ENCODE measurements around the gene TSSK3.
"Not testable (repeated sequence)": the region's sequence is repeated elsewhere in the genome, so short reads cannot be mapped to it uniquely, and the experiment has no call there.

The TSSK3 gene

DNA sequence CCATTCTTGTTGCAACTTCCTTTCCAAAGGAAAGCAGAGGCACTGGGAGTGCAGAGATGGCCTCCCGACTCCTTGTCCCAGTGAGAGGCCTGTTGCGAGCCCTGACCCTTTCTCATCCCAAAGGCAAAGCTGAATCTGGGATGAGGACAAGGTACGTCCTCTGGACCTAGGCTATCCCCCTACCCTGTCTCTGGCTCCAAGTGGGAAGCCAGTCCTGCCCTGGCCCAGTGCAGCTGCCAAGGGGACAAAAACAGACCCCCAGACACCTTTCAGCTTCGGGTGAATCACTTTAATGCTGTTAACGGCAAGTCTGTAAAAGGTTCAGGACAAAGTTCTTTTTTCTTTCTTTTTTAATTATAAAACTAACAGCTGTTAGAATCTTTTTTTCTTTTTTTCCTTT is 2.5 kb downstream of the TSSK3 start:
- no peak for DNase-seq (ENCODE audit: low read depth)

DNA sequence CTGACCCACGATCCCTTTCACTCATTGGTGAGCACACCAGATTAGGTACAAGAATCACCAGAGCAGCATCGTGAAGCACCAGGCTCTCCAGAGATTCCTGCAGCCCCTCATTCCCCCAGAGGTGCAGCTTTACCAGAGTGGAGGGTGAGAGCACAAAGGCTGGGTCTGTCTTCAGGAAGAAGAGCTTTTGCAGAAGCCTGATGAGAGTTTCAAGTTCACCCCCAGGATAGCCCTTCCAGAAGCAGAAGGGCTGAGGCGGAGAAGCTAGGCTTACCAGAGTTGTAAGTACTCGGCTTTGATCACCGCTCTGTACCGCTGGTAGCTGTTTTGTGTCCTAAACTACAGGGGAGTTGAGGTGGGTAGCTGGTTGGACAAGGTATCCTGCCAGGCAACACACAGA is 3.1 kb downstream of the TSSK3 start:
- DNase-seq (ENCODE audit: low read depth), result no peak

DNA sequence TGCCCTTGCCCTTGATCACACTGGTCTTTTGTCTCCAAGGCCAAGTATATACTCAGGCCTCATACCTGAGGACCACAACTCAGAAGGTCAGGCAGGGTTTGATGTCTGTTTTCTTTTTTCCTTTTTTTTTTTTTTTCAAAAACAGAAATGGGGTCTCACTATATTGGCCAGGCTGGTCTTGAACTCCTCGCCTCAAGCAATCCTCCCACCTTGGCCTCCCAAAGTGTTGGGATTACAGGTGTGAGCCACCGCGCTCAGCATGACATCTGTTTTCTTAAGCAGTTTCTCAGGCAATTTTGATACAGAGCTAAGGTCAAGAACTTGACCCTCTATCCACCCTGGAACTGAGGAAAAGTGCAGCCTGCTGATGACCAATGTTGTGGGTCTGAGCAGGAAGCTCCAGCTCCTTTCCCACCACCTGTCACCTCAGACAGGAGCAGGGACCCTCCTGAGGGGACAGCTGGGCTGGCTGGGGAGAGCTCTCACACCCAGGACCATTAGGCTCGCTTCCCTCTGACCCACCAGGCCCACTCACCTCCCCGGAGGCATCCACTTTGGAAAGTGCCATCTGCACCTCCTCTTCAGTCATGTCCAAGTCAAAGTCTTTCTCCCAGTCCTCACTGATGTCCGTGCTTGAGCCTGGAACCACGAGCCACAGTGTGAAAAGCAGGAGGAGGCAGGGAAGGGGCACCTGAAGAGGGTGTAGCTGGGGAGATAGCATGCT is 5.7 kb downstream of the TSSK3 start:
- DNase-seq (ENCODE audit: low read depth), result no peak

DNA sequence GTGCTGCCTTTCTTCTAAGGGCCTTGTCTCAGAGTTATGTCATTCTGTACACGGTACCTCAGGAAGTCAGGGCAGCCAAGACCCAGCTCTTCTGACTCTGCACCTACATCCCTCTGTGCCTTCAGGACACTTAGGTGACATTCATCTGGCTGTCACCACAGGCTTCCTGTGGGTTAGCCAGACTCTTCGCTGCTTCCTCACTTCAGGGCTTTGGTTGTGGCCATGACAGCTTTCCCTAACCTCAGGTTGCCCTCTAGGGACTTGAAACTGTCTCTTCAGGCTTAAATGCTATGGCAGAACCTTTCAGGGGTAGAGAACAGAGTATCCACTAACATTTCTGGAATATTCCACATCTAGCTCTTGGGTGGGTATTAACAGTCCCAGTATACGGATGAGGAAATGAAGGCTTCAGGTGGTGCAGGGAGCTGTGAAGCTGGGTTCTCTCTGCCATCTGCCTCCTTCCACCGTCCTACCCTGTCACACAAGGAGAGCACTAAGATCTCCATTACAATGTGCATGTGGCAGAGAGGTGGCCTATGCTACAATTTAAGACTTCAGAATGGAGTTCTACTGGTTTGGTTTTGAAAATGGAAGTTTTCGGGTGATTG is 9.9 kb downstream of the TSSK3 start:
- no peak for DNase-seq (ENCODE audit: low read depth)

DNA sequence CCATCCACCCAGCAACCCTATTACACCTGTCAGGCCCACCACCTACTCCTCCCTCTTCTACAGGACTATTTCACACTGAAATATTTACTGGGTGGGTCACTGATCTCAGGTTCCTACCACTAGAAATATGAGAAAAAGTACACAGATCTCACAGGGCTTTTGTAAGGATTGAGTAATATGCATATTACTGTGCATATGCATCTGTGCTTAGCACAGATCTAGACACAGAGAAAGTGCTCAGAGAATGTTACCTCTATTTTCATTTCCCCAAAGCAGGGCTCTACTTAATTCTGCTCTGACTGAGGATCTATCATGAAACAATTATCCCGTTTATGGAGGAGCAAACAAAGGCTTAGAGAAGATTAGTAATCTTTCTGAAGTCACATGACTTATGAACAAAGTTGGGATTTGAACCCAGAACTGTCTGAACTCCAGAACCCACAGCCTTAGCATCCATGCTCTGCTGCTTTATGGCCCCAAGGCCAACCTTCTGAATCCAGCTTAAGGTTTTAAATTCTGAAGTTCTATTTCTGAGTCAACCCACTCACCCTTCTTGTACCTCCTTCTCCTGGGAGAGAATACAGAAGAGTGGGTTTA is 11.8 kb downstream of the TSSK3 start:
- no peak for DNase-seq (ENCODE audit: low read depth)

DNA sequence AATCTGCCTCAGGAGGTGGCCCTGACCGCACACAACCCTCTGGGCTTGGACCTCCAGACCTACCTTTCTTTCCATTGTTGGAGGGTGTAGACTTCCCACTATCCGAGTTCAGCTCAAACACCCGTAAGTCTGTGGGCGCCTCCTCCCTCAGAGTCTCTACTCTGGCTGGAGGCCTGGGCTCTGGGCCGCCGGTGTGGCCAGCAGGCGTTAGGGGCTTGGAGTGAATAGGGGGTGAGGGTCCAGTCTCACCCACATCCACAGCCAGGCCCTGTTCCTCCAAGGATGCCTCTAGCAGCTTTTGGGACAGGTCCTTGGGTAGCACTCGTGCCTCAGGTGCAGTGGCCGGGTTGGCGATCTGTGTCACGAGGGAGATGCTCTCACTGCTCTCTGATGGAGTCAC is 13.9 kb downstream of the TSSK3 start:
- no peak for DNase-seq (ENCODE audit: low read depth)

DNA sequence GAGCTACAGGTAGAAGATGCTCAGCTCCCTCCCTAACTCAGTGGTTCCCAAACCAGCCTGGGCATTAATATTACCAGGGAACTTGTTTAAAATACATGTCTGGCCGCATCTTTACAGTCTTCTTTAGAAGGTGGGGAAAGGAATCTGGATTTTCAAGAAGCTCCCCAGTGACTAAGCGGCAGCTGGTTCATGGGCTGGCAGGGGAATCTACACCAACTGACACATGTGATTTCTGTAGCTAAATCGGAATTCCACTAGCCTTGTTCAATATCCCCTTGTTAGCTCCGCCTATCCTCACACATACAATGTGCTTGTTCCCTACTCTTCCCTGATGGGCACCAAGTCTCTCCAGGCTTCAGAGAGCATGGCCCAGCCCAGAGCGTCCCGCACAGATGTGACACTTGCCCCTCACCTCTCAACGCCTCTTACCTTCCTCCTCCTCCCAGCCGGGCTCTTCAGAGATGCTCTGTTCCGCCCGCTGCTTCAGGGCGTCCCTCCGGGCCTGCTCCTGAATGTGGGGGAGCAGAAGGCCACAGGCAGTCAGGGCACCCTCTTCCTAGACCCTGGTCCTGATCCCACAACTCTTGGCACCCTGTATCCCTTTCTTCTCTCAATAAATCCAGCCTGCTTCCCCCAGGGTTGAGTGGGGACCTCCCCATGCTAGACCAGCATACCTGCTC is 15.3 kb downstream of the TSSK3 start:
- no peak for DNase-seq (ENCODE audit: low read depth)

DNA sequence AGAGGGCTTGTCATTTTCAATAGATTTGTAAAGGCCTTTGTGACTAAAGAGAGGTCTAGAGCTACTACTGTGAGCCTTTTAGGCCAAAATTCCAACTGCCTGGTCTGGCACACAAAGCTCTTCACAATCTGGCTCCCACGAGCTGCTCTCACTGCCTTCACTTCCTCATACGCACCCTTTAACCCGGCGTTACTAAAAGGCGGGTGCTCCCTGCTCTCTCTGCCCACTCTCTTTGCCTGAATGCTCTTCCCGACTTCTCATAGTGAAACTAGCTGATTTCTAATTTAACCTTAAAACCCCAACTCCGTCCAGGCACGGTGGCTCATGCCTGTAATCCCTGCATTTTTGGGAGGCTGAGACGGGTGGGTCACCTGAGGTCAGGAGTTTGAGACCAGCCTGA is 17.7 kb downstream of the TSSK3 start:
- DNase-seq (ENCODE audit: low read depth), result no peak

DNA sequence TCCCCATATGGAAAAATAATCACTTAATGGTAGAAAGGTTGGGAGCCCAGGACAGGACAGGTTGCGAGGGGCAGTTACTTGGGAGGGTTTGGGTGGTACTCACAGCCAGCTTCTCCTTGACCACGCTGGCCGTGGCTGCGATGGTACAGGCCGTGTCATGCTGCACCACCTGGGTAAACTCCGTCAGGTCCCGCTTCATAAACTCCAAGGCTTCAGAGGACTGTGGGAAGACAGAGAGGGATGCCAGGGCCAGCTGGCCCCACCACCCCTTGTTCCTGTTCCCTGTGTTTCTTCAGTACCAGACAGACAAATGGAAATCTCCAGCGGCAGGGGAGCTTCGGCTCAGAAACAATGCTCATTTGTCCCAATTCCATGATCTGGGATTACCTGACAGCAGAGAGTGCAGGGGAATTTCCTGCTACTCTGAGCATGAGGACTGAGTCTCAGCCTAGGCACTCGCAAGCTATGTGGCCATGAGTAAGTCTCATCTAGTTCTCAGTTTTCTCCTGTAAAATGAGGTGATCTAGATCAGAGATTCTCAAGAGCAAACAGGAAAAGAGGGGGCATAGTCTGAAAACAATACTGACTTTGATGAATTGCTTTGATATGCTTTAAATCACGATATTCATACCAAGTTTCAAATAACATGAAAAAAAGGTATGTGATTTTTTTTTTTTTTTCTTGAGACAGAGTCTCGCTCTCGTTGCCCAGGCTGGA is 24.5 kb downstream of the TSSK3 start:
- DNase-seq (ENCODE audit: low read depth), result no peak

DNA sequence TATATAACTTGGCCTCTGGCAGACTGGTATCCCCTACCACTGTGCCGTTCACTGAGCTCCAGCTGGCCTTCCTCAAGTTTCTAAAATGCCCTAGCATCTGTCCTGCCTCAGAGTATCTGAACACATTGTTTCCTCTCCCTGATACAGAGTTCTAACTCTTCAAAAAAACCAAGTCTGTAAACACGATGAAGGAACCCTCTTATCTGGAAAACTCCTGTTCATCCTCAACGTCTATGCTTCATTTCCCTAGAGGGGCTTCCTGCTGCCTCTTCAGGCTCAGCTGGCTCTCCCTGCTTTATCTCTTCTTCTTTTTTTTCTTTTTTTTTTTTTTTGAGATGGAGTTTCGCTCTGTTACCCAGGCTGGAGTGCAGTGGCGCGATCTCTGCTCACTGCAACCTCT is 26.3 kb downstream of the TSSK3 start:
- no peak for DNase-seq (ENCODE audit: low read depth)

DNA sequence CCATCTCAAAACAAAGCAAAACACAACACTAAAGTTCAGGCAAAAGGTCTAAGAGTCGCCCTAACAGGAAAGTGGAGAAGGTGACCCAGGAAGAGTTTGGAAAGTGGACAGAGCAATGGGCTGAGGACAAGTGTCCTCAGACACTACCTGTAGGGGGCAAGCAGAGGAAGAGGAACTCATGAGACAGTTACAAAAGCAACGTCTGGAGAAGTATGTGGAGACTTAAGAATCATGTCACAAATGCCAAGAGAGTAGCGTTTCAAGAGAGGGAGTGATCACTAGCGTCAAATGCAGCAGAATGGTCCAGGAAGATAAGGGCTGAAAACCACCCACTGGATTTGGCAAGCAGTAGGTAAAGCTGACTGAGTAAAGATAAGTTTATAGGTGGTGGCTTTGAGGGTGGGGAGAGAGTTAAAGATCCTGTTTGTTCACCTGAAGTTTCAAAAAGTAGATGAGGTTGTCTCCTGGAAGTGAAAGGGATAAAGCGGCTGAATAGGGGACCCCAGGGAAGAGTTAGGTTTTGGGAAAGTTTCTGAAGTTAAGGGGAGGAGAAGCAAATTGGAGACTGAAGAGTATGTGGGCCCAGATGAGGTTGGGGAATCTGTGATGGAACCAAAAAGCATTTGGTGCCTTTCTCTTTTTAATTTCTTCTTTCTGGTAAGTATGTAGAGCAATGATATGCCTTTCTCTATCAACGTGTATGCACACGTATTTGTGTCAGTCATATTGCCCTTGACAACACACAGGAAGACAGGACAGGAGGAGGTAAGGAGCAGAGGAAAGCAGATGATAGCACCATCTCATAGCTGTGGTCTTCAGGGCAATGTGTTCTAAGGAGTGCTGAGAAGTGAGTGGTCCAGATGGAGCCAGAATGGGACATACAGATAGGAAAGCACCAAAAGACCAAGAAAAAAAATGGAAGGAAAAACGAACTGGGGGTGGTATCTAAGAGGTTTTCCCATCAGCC is 28.8 kb downstream of the TSSK3 start:
- DNase-seq (ENCODE audit: low read depth), result no peak

DNA sequence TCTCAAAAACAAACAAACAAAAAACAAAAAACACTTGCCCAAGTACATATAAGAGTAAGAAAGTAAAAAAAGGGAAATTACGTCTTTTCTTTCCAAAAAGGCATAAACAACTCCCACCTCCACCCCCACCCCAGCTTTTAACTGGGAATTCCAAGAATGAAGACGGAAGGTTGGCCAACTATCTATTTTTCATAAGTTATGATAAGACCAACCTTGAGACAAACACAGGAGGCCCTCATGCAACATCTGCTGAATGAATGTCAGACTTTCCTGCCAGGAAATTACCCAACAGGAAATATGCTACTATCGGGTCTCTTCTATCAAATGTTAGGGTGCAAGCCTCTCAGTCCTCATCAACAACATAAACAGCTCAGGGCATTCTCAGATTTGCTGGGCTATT is 30.0 kb downstream of the TSSK3 start:
- DNase-seq (ENCODE audit: low read depth), result no peak

DNA sequence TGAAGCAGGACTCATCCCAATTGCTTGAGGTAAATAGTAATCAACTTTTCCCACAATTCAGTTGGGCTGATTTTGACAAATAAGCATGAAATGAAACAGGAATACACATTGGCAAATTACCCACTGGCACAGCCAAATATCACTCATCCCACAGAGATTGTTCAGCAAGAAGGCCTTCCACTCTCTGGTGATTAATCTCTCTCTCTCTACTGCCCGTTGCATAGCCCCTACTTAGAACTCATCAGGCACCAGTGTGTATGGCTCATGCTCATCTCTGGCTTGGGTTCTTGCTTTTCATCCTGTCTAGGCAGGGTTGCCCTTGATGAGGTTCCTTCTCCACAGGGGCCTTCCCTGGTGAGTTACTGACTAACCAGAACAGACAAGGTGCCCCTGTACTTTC is 30.8 kb downstream of the TSSK3 start:
- DNase-seq (ENCODE audit: low read depth), result no peak

DNA sequence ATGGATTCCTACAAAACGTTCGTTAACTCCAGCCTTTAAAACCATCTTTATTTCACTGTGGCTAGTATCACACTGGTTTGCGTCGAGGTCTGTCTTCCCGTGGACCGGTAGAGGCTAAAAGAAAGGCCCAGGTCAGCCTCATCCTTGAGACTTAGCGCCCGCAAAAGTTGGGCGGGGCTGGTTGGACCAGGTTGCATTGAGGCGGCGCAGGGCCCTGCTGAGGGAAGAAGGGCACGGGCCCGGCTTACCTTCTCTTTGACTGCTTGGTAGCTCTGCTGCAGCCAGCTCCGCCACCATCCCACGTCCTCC is 31.4 kb downstream of the TSSK3 start:
- no peak for DNase-seq (ENCODE audit: low read depth)

DNA sequence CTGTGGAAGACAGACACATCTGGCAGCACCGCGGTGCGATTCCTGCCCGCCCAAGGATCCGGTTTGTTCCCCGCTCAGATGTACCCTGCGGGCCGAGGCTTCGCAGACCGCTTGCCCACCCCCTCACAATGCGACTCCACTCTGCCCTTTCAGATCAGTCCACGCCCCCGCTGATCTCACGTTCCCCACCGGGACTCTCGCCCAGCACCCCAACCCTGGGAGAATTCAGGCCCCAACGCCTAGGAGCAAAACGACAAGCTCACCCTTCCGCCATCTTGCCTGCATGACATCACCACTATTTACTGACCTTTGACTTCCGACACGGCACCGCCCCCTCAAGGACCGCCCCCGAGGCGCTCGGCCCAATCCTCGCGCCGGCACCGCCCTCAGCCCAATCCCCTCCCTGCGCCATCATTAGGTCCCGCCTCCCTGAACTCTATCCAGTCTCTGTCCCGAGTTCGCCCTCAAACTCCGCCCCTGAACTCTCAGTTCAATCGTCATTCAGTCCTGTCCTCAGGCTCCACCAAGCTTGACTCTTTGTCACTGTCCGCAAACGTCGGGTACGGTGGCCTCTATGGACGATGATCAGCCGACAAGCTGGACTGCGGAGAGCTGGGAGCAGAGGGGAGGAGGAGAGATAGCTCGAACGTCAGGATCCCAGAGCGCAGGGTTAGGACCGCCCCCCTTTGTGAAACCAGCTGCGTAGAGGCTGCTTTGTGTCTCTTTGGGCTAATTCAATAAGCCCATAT is 32.0 kb downstream of the TSSK3 start, which contains the start of gene BSDC1:
BSDC1 (minus strand) TSS at position 301 of the 749 bp plus-strand sequence; CDS start at position 274, 27 bp downstream.
- DNase-seq (ENCODE audit: low read depth), result peak; percentile 99

DNA sequence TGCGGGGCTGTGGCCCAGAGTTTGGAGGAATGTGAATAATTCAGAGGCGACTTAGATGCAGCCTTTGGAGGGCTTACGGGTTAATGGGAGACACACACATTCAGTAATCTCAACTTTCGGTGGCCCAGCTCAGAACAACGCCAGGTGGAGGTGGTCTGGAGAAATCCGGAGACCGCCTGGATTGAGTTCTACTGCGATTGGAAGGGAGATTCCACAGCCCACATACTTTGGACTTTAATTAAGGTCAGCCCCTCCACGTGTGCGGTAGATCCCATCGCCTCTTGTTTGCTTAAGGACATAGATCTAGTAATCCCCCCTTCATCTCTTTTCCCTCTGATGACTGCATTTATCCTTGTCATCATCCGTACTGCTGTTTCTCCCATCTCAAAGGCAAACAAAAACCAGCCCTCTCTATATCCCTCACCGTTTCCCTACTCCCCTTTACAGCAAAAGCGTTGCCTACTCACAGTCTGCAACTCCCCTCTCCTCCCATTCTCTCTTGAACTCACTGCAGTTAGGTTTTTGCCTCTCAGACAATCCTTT is 32.6 kb downstream of the TSSK3 start:
- no peak for DNase-seq (ENCODE audit: low read depth)

DNA sequence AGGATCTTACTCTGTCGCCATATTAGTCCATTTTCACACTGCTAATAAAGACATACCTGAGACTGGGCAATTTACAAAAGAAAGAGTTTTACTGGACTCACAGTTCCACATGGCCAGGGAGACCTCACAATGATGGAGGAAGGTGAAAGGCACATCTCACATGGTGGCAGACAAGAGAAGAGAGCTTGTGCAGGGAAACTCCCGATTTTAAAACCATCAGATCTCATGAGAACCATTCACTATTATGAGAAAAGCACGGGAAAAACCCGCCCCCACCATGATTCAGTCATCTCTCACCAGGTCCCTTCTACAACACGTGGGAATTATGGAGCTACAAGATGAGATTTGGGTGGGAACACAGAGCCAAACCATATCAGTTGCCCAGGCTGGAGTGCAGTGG is 34.2 kb downstream of the TSSK3 start:
- not testable (repeated sequence) for DNase-seq (ENCODE audit: low read depth)

DNA sequence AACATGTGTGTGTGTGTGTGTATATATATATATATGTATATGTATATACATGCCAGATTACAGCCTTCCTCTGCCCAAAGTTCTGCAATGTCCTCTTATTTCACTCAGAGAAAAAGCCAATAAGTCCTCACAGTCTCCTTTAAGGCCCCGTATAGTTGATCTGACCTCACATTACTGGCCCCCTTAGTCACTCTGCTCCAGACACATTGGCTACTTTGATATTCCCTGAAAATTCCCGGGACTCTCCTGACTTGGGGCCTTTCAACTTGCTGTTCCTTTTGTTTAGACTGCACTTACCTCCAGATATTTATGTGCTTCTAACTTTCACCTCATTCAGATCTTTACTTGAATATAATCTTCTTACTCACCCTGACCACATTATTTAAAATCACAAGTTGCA is 36.1 kb downstream of the TSSK3 start:
- no peak for DNase-seq (ENCODE audit: low read depth)

DNA sequence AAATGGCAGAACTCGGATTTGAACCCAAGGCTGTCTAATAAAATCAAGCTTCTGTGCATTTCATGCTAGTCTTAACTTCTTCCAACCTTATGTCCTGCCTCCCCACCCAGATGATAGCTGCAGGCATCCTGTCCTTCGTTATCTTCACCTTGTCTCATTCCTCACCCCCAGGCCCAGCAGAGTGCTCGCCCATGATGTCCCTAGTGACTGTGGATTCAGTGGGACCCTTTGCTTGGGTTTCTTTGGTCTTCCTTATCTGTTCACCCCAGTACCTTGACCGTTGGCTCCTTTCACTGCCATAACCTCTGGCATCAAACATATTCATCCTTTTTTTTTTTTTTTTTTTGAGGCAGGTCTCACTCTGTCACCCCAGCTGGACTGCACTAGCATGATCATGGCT is 37.5 kb downstream of the TSSK3 start:
- no peak for DNase-seq (ENCODE audit: low read depth)

DNA sequence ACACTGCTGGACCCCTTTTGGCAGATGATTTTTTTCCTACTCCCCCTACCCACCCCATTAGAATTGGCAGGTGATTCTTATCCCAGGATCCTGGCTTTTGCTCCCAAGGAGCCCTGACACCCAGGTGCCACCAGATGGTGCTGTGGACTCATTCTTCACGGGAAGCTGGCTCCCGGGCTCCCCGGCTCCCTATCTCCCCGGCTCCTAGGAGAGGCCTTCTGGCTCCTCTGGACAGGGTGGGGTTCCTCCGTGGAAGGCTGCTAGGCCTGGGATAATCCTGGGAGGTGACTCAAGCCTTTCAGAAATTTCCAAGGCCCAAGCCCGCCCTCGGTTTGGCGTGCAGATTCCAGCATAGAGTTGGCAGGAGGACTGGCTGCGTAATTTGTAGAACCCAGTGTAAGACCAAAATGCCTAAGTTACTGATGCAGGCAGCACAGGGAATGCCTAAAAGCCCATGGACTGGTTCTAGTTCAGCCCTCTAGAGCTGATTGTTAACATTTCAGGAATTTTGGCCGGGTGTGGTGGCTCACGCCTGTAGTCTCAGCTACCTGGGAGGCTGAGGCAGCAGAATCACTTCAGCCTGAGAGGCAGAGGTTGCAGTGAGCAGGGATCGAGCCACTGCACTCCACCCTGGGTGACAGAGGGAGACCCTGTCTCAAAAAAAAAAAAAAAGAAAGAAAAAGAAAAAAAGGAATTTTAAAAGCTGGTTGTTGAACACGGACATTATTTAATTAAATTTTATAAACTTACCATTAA is 38.7 kb downstream of the TSSK3 start:
- DNase-seq (ENCODE audit: low read depth), result peak; percentile 78

All from fibroblast of gingiva (primary cell).